T-helper 2 cell treated with Interferon-gamma antibody and Interleukin-4, amounts not matched to agents 100 ng/mL and 5 ng/mL, for 36 hours (primary cell): ENCODE data around the gene DENND2C. TPM values are rescaled to one million over a fixed set of nuclear protein-coding genes. Genes with fewer than 3 reads are reported as not detected.
"Not testable (repeated sequence)": the region's sequence is repeated elsewhere in the genome, so short reads cannot be mapped to it uniquely, and the experiment has no call there.

Experiments
- intact Hi-C: fragments of 100-400 bp; cut with micrococcal nuclease; formaldehyde crosslinking; loops from one replicate; pipeline ENCODE4 v1.15.1; 2023
- total RNA-seq: library from RNA; stranded (reverse); gene quantifications from 2 replicates; pipeline ENCODE4 v1.2.3, GENCODE V29; 2022

DENND2C gene
- total RNA-seq, 1 donor from 2014 or later = 0.05 TPM

GRCh38 chr1:114610546-114611245, 59.2 kb downstream of the DENND2C start:
- intact Hi-C loops = no loop called here

GRCh38 chr1:114609826-114610225, 60.0 kb downstream of the DENND2C start:
- intact Hi-C loops = no loop called here

GRCh38 chr1:114609026-114609425, 60.8 kb downstream of the DENND2C start:
- intact Hi-C loops = no loop called here

GRCh38 chr1:114607223-114607622, 62.6 kb downstream of the DENND2C start:
- intact Hi-C loops = no loop called here

GRCh38 chr1:114597949-114598348, 71.9 kb downstream of the DENND2C start:
- intact Hi-C loops = no loop called here

GRCh38 chr1:114595602-114596001, 74.2 kb downstream of the DENND2C start:
- intact Hi-C loops = no loop called here

- intact Hi-C loops = no loop called here
Observed at GRCh38 chr1:114594046-114594445, 75.8 kb downstream of the DENND2C start.

GRCh38 chr1:114589122-114589521, 80.7 kb downstream of the DENND2C start:
- intact Hi-C loops = loop anchor here (10.0 kb wide), 1 partner anchor 1056 kb away; the partner anchor contains the start of gene VANGL1

GRCh38 chr1:114588196-114588689, 81.6 kb downstream of the DENND2C start:
- intact Hi-C loops = loop anchor here (10.0 kb wide), 1 partner anchor 1057 kb away; the partner anchor contains the start of gene VANGL1

GRCh38 chr1:114587203-114587991, 82.5 kb downstream of the DENND2C start:
- intact Hi-C loops = loop anchor here (10.0 kb wide), 1 partner anchor 1057 kb away; the partner anchor contains the start of gene VANGL1

GRCh38 chr1:114586513-114587047, 83.3 kb downstream of the DENND2C start:
- intact Hi-C loops = loop anchor here (10.0 kb wide), 1 partner anchor 1058 kb away; the partner anchor contains the start of gene VANGL1

- intact Hi-C loops = loop anchor here (10.0 kb wide), 1 partner anchor 1060 kb away; the partner anchor contains the start of gene VANGL1
Observed at GRCh38 chr1:114585231-114585630, 84.6 kb downstream of the DENND2C start.

- intact Hi-C loops = loop anchor here (1.0 to 10.0 kb wide), 11 partner anchors 70 to 1964 kb away; partner anchors contain the start of genes CAPZA1, CSDE1, DENND2C and NRAS
Observed at GRCh38 chr1:114581335-114582287, 88.2 kb downstream of the DENND2C start, which contains the start of gene BCAS2. Gene BCAS2, minus strand, starts transcription at chr1:114581615. Its CDS starts 24 bp downstream, at chr1:114581591.

GRCh38 chr1:114574365-114574764, 95.5 kb downstream of the DENND2C start:
- intact Hi-C loops = no loop called here

- intact Hi-C loops = no loop called here
Observed at GRCh38 chr1:114564141-114564540, 105.7 kb downstream of the DENND2C start.

GRCh38 chr1:114562978-114563510, 106.8 kb downstream of the DENND2C start:
- intact Hi-C loops = not testable (repeated sequence)

- intact Hi-C loops = no loop called here
Observed at GRCh38 chr1:114561333-114561732, 108.5 kb downstream of the DENND2C start.

GRCh38 chr1:114559356-114559755, 110.5 kb downstream of the DENND2C start:
- intact Hi-C loops = no loop called here

GRCh38 chr1:114558544-114558943, 111.3 kb downstream of the DENND2C start:
- intact Hi-C loops = loop anchor here (1.0 kb wide), 1 partner anchor 212 kb away; no protein-coding TSS in a partner anchor

GRCh38 chr1:114554577-114554976, 115.3 kb downstream of the DENND2C start:
- intact Hi-C loops = no loop called here
